IMR-90 (cell line): Measurements from ENCODE around the gene FAT1. TPM values are rescaled to one million over a fixed set of nuclear protein-coding genes. Genes with fewer than 3 reads are reported as not detected.

Experiments used
- ATAC-seq: fragments of 200-7000 bp; cut with Tn5 transposase; 2 replicates; pipeline ENCODE4 v1.9.1; 2020; ENCODE audit warnings: low read depth, mild to moderate bottlenecking, moderate library complexity
- BruUV-seq: library from RNA; stranded (reverse); fragments of 400-500 nt; replicated peaks from 2 replicates; lab custom pipeline; 2021; lab: Mats Ljungman, UMichigan
- CTCF ChIA-PET: fragments of 300-600 bp; formaldehyde crosslinking; extraction: SDS; loops from one replicate; lab custom pipeline; 2021; ENCODE audit warnings: antibody characterized with exemption; lab: Yijun Ruan, JAX
- POLR2A ChIA-PET: fragments of 300-600 bp; sonication (Branson Sonifier 250); formaldehyde crosslinking; loops from one replicate; lab custom pipeline; 2022; ENCODE audit warnings: antibody characterized with exemption; ENCODE audit not compliant: unreplicated experiment; lab: Charles Lee
- DNase-seq: peaks from one replicate; pipeline ENCODE4 v3.0.0; 2013
- H2AFZ ChIP-seq: replicated peaks from 2 replicates; pipeline ENCODE3; 2013; ENCODE audit warnings: low read length, mild to moderate bottlenecking; ENCODE audit not compliant: poor library complexity
- H2AK5ac ChIP-seq: 2 replicates; pipeline ENCODE4 v1.6.1; 2013; ENCODE audit warnings: low read depth, low read length, inconsistent platforms
- H2AK9ac ChIP-seq: replicated peaks from 2 replicates; pipeline ENCODE3; 2013; ENCODE audit warnings: mild to moderate bottlenecking, low read depth, low read length, moderate library complexity; ENCODE audit not compliant: poor library complexity
- H2BK120ac ChIP-seq: 2 replicates; pipeline ENCODE4 v1.6.1; 2013; ENCODE audit warnings: low read depth, low read length, inconsistent platforms
- H2BK15ac ChIP-seq: 3 replicates; pipeline ENCODE4 v1.6.1; 2013; ENCODE audit warnings: low read depth, low read length, inconsistent platforms
- H2BK20ac ChIP-seq: 2 replicates; pipeline ENCODE4 v1.6.1; 2013; ENCODE audit warnings: low read depth, mild to moderate bottlenecking, inconsistent platforms, low read length, moderate library complexity
- H2BK5ac ChIP-seq: 2 replicates; pipeline ENCODE4 v1.6.1; 2013; ENCODE audit warnings: mild to moderate bottlenecking, low read depth, low read length, inconsistent platforms; ENCODE audit not compliant: poor library complexity, severe bottlenecking
- H3K14ac ChIP-seq: replicated peaks from 2 replicates; pipeline ENCODE4 v1.6.1; 2013; ENCODE audit warnings: low read depth, low read length, inconsistent platforms
- H3K18ac ChIP-seq: 2 replicates; pipeline ENCODE4 v1.6.1; 2013; ENCODE audit warnings: low read depth, low read length, control low read depth
- H3K23ac ChIP-seq: 2 replicates; pipeline ENCODE4 v1.6.1; 2013; ENCODE audit warnings: low read depth, low read length, inconsistent platforms
- H3K27ac ChIP-seq: 2 replicates; pipeline ENCODE4 v1.5.1; 2013; ENCODE audit warnings: mild to moderate bottlenecking, control low read depth, low read length; ENCODE audit not compliant: insufficient read depth
- H3K27me3 ChIP-seq: 2 replicates; pipeline ENCODE4 v1.6.1; 2013; ENCODE audit warnings: low read length; ENCODE audit not compliant: control insufficient read depth, insufficient read depth
- H3K36me3 ChIP-seq: 2 replicates; pipeline ENCODE4 v1.6.1; 2013; ENCODE audit warnings: low read length, mixed read lengths; ENCODE audit not compliant: control insufficient read depth, insufficient read depth
- H3K4ac ChIP-seq: 2 replicates; pipeline ENCODE4 v1.6.1; 2013; ENCODE audit warnings: low read depth, low read length, inconsistent platforms
- H3K4me1 ChIP-seq: 2 replicates; pipeline ENCODE4 v1.6.1; 2013; ENCODE audit warnings: low read length, mixed read lengths; ENCODE audit not compliant: control insufficient read depth, insufficient read depth
- H3K4me2 ChIP-seq: 2 replicates; pipeline ENCODE4 v1.6.1; 2013; ENCODE audit warnings: low read depth, mild to moderate bottlenecking, control low read depth, low read length, moderate library complexity
- H3K4me3 ChIP-seq: 2 replicates; pipeline ENCODE4 v1.5.1; 2013; ENCODE audit warnings: low read depth, mild to moderate bottlenecking, control low read depth, low read length, moderate library complexity; ENCODE audit not compliant: insufficient read depth
- H3K56ac ChIP-seq: 2 replicates; pipeline ENCODE4 v1.6.1; 2013; ENCODE audit warnings: low read length, inconsistent platforms; ENCODE audit not compliant: insufficient read depth; ENCODE audit errors: extremely low read depth
- H3K79me1 ChIP-seq, 2 experiments: 2 replicates each; pipeline ENCODE4 v1.6.1; 2013; ENCODE audit warnings: low read length in 2 of 2, inconsistent platforms in 1 of 2, low read depth in 1 of 2
- H3K9ac ChIP-seq: 2 replicates; pipeline ENCODE4 v1.6.1; 2013; ENCODE audit warnings: low read depth, low read length, control low read depth
- H3K9me1 ChIP-seq: 2 replicates; pipeline ENCODE4 v1.6.1; 2013; ENCODE audit warnings: low read length, inconsistent platforms; ENCODE audit not compliant: insufficient read depth
- H3K9me3 ChIP-seq: 2 replicates; pipeline ENCODE4 v1.6.1; 2013; ENCODE audit warnings: low read length; ENCODE audit not compliant: control insufficient read depth, insufficient read depth
- H4K20me1 ChIP-seq: 2 replicates; pipeline ENCODE4 v1.6.1; 2013; ENCODE audit warnings: low read length, inconsistent platforms; ENCODE audit not compliant: insufficient read depth
- H4K5ac ChIP-seq: 2 replicates; pipeline ENCODE4 v1.6.1; 2013; ENCODE audit warnings: mild to moderate bottlenecking, low read depth, low read length, control low read depth
- H4K8ac ChIP-seq, 2 experiments: 2 replicates each; pipeline ENCODE4 v1.6.1; 2013; ENCODE audit warnings: low read depth in 2 of 2, low read length in 2 of 2, control low read depth in 1 of 2, inconsistent platforms in 1 of 2
- H4K91ac ChIP-seq: 2 replicates; pipeline ENCODE4 v1.6.1; 2013; ENCODE audit warnings: low read depth, low read length, inconsistent platforms; ENCODE audit not compliant: insufficient read depth
- CEBPB ChIP-seq: IDR thresholded peaks from 2 replicates; pipeline ENCODE4 v1.6.1; 2012; ENCODE audit warnings: low read depth, low read length, improper control_type of control experiment
- CHD1 ChIP-seq: IDR thresholded peaks from 2 replicates; pipeline ENCODE4 v1.6.1; 2012; ENCODE audit warnings: low read depth, low read length, improper control_type of control experiment
- CTCF ChIP-seq: conservative IDR thresholded peaks from 2 replicates; pipeline ENCODE4 v1.5.1; 2012; ENCODE audit warnings: mild to moderate bottlenecking, low read depth, low read length, improper control_type of control experiment
- FOS ChIP-seq: fragments of 150-350 bp; IDR thresholded peaks from 2 replicates; pipeline ENCODE4 v1.6.1; 2016; ENCODE audit warnings: low read depth, low read length
- MAFK ChIP-seq: IDR thresholded peaks from 2 replicates; pipeline ENCODE4 v1.6.1; 2012; ENCODE audit warnings: low read depth, low read length, improper control_type of control experiment
- MAZ ChIP-seq: IDR thresholded peaks from 2 replicates; pipeline ENCODE4 v1.6.1; 2012; ENCODE audit warnings: low read depth, mild to moderate bottlenecking, low read length, improper control_type of control experiment, moderate library complexity, borderline replicate concordance
- MXI1 ChIP-seq: IDR thresholded peaks from 2 replicates; pipeline ENCODE4 v1.6.1; 2012; ENCODE audit warnings: low read depth, mild to moderate bottlenecking, low read length, moderate library complexity, borderline replicate concordance
- NFE2L2 ChIP-seq: fragments of 150-350 bp; IDR thresholded peaks from 2 replicates; pipeline ENCODE4 v1.6.1; 2016; ENCODE audit warnings: low read depth, mild to moderate bottlenecking, low read length
- RFX5 ChIP-seq: IDR thresholded peaks from 2 replicates; pipeline ENCODE4 v1.8.0; 2012; ENCODE audit warnings: low read depth, mild to moderate bottlenecking, low read length, moderate library complexity
- USF2 ChIP-seq: fragments of 150-350 bp; IDR thresholded peaks from 2 replicates; pipeline ENCODE4 v1.6.1; 2017; ENCODE audit warnings: mild to moderate bottlenecking, antibody characterized with exemption, low read length, low read depth
- WGBS, 2 experiments: methylation state at CpG; one replicate each; pipeline versions ENCODE4 v1.1.5 to v1.1.7; 2013; ENCODE audit warnings: missing lambda C conversion rate in 2 of 2; ENCODE audit not compliant: insufficient read length in 1 of 2; ENCODE audit errors: extremely low coverage in 2 of 2; 5-methylcytosine and 5-hydroxymethylcytosine counted together
- dilution Hi-C: fragments of 300-500 bp; cut with HindIII; formaldehyde crosslinking; loops from one replicate; pipeline ENCODE4 v1.14.3; 2018; ENCODE audit warnings: low sequenced_read_pairs; ENCODE audit not compliant: unreplicated experiment
- in situ Hi-C: fragments of 300-500 bp; cut with MboI; formaldehyde crosslinking; loops from 3 replicates; pipeline ENCODE4 v1.14.3; 2019; ENCODE audit warnings: low sequenced_read_pairs, inconsistent platforms, mixed read lengths
- intact Hi-C: fragments of 100-400 bp; cut with micrococcal nuclease; formaldehyde crosslinking; loops from 2 replicates; pipeline ENCODE4 v1.10.0; 2022
- polyA plus RNA-seq, 3 experiments: library from polyadenylated mRNA; depleted of rRNA; stranded (reverse); fragments of >200 nt; gene quantifications; 2 replicates each; pipeline ENCODE4 v1.2.3, GENCODE V29; 2012; ENCODE audit warnings: low replicate concordance in 1 of 3
- total RNA-seq: library from RNA; depleted of rRNA; stranded (reverse); fragments of >200 nt; gene quantifications from 2 replicates; pipeline ENCODE4 v1.2.3, GENCODE V29; 2012
- TF ChIP-seq, protein P1 (sequence below): fragments of 150-350 bp; IDR thresholded peaks from 2 replicates; pipeline ENCODE4 v1.6.1; 2016; ENCODE audit warnings: low read depth, mild to moderate bottlenecking, low read length, moderate library complexity, borderline replicate concordance

The FAT1 gene
- total and polyA plus RNA-seq, 2 of the 4 experiments (the other 2 are of a cell fraction) = 156 to 519 TPM

- H3K23ac ChIP-seq = no peak overlapping the region
- no peak overlapping the region for H3K27ac ChIP-seq
- no peak overlapping the region for H3K18ac ChIP-seq
- H3K9me3 ChIP-seq = no peaks in the 10 kb centered on the region
- H3K56ac ChIP-seq = no peak overlapping the region
- no peak overlapping the region for H2BK120ac ChIP-seq
- no peak overlapping the region for H4K8ac ChIP-seq
- H2BK15ac ChIP-seq = no peak overlapping the region
- DNase-seq (no peak), ATAC-seq (no peak)
- BruUV-seq = no TSS peak
- no peak overlapping the region for H2BK5ac ChIP-seq
- H3K4me2 ChIP-seq = no peak overlapping the region
- H3K4ac ChIP-seq = no peak overlapping the region
- no peak overlapping the region for H3K9ac ChIP-seq
- H4K20me1 ChIP-seq = no peaks in the 10 kb centered on the region
- TF ChIP-seq MAZ (no peak), MXI1 (no peak), USF2 (no peak), CTCF (no peak), CEBPB (no peak), NFE2L2 (no peak), RFX5 (no peak), MAFK (no peak), FOS (no peak), CHD1 (no peak)
- TF ChIP-seq, protein P1, sequence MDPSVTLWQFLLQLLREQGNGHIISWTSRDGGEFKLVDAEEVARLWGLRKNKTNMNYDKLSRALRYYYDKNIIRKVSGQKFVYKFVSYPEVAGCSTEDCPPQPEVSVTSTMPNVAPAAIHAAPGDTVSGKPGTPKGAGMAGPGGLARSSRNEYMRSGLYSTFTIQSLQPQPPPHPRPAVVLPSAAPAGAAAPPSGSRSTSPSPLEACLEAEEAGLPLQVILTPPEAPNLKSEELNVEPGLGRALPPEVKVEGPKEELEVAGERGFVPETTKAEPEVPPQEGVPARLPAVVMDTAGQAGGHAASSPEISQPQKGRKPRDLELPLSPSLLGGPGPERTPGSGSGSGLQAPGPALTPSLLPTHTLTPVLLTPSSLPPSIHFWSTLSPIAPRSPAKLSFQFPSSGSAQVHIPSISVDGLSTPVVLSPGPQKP = no peak
- no peak overlapping the region for H2AK5ac ChIP-seq
- H3K14ac ChIP-seq = no peak overlapping the region
- peaks cover 10% of the 10 kb centered on the region for H3K4me1 ChIP-seq
- no peak overlapping the region for H4K91ac ChIP-seq
- WGBS, 2 experiments = no CpG with 5 or more reads among the region's 4 CpGs
- no peaks in the 10 kb centered on the region for H3K79me1 ChIP-seq
- intact Hi-C loops = loop anchor here (5.0 kb wide), 1 partner anchor 1733 kb away; no protein-coding TSS in a partner anchor
- H2AK9ac ChIP-seq = no peak overlapping the region
- no peak overlapping the region for H4K5ac ChIP-seq
- H3K9me1 ChIP-seq = no peaks in the 10 kb centered on the region; the same call in 1 of the 2 replicates
- no peak overlapping the region for H3K4me3 ChIP-seq
- no peak overlapping the region for H2AFZ ChIP-seq
- H3K36me3 ChIP-seq = no peaks in the 10 kb centered on the region
- dilution Hi-C loops = no loop called here
- in situ Hi-C loops = no loop called here
- H2BK20ac ChIP-seq = no peak overlapping the region
- CTCF ChIA-PET = no interaction called here
- H3K27me3 ChIP-seq = no peaks in the 10 kb centered on the region
- POLR2A ChIA-PET = no interaction called here
These were observed 40.8 kb upstream of the FAT1 start for GRCh38 chr4:186764457-186764856.
